GM12865 (cell line): ENCODE data around the gene RELCH.

Experiments used
- DNase-seq: peaks from one replicate; pipeline ENCODE4 v3.0.0; 2010; ENCODE audit warnings: low read depth
- H3K4me3 ChIP-seq: 2 replicates; pipeline ENCODE4 v1.5.1; 2011; ENCODE audit warnings: mild to moderate bottlenecking, low read depth, low read length, control low read depth
- CTCF ChIP-seq: IDR thresholded peaks from 2 replicates; pipeline ENCODE4 v1.5.1; 2011; ENCODE audit warnings: low read length, control low read depth, low read depth, inconsistent platforms; ENCODE audit not compliant: insufficient read depth; ENCODE audit errors: missing control alignments

Gene RELCH

GRCh38 chr18:62341473-62341872, 154.4 kb downstream of the RELCH start:
- H3K4me3 ChIP-seq = no peak overlapping the region
- no peak for TF ChIP-seq CTCF
- DNase-seq = no peak

DNA sequence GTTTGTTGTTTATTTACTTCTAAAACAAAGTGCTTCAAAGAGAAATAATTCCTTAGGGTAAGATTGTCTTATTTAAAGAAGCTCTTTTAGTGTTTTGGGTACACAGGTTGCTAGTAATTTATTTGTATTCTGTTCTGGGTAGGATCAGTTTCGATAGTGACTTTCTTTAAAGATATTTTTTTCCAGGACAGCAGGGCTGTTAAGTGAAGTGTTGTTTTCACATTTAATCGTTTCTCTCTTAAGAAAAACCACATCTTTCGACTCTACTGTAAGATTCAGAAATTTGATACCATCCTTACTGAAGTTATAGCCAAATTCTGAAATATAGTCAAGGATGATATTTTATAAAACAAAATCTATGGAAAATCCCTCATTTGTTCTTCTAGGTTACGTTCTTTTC, 155.8 kb downstream of the RELCH start:
- DNase-seq = no peak
- no peak overlapping the region for H3K4me3 ChIP-seq
- no peak for TF ChIP-seq CTCF

DNA sequence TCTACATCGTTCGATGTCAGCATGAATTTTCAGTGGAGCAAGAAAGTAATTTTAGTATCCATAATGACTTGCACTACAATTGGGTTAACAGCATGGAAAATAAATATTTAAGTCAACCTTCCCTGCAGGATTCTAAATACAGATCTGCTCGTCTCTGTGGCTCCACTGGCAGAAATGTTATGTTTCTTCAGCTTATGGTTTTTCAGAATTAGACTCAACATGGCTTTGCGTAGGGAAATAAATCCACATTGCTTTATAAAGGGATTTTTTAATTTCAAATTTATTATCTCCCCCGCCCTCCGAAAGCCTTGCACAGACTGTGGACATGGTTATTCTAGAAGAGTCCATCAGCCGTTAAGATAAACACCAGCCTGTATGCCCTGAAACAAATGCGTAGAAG, 156.3 kb downstream of the RELCH start:
- DNase-seq = no peak
- no peak for TF ChIP-seq CTCF
- H3K4me3 ChIP-seq = no peak overlapping the region

DNA sequence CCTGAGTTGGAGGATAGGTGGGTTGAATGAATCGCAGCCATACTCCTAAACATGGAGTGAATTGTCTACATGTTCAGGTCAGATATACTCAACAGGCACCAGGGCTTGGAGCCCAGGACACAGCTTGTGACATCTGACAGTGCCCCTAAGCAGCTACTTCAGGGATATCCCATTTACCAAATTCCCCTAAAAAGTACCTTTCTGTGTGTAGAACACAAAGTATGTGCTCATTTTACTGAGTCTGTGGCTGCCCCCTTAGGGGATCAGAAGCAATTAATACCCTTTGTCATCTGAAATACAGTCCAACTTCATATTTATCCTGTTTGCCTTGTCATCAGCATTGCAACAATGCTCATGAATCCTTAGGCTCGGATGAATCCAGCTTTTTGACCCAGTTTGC, 158.9 kb downstream of the RELCH start:
- no peak overlapping the region for H3K4me3 ChIP-seq
- TF ChIP-seq CTCF = no peak
- no peak for DNase-seq

DNA sequence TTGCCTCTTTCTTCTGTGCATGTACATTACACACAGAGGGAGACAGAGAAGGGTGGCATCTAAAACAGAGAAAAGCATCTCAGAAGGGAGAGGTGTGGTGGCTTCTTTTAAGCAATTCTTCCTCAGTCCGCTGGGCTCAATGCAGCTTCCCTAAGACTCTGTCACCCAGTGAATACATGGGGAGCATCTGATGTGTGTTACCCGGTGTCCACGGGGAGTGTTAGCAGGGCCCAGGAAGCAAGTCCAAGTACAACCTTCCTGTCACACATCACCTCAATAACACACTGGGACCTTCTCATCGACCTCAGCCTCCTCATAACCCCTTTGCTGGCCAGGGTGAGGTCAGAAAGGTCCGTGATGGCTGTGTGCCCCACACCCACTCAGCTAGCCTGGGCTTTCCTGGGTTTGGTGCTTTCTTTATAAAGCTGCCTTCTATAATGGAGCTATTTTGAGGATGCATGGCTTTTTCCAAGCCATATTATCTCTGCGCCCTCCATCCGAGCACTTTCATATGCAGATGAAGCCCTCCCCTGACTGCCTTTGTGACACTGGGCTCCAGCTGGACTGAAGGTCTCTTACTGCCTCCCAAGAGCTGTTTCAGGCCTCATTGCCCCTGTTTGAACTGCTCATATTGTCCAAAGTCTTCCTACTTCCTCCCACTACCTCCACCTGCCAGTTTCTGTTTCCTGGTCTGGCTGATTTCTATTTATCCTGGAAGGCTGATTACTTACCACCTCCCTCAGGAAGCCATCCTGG, 159.5 kb downstream of the RELCH start:
- no peak overlapping the region for H3K4me3 ChIP-seq
- TF ChIP-seq CTCF = no peak
- DNase-seq = no peak

- no peak overlapping the region for H3K4me3 ChIP-seq
- TF ChIP-seq CTCF = no peak
- DNase-seq = no peak
These were observed 160.0 kb downstream of the RELCH start for GRCh38 chr18:62347089-62347506.

GRCh38 chr18:62348474-62348873, 161.4 kb downstream of the RELCH start:
- no peak for TF ChIP-seq CTCF
- no peak overlapping the region for H3K4me3 ChIP-seq
- DNase-seq = no peak
